Testis (tissue), 3 donors: ENCODE data around the gene TAGLN2. TPM values are rescaled to one million over a fixed set of nuclear protein-coding genes. Genes with fewer than 3 reads are reported as not detected.

Experiments
- DNase-seq: peaks from one replicate; pipeline ENCODE4 v3.0.0-alpha.2; 2019
- H3K27ac ChIP-seq, 2 donors: fragments of 200-600 bp; sonication (generic); one replicate each; pipeline ENCODE4 v1.5.1; 2019
- H3K27me3 ChIP-seq: fragments of 200-600 bp; sonication (generic); one replicate; pipeline ENCODE4 v1.5.1; 2019
- H3K36me3 ChIP-seq: fragments of 200-600 bp; sonication (generic); one replicate; pipeline ENCODE4 v1.5.1; 2017; ENCODE audit warnings: low read depth; ENCODE audit errors: missing control alignments
- H3K4me1 ChIP-seq: fragments of 200-600 bp; sonication (generic); one replicate; pipeline ENCODE4 v1.5.1; 2019
- H3K4me3 ChIP-seq, 2 donors: fragments of 200-600 bp; sonication (generic); one replicate each; pipeline ENCODE4 v1.5.1; 2017 to 2019
- H3K9me3 ChIP-seq: fragments of 200-600 bp; sonication (generic); one replicate; pipeline ENCODE4 v1.5.1; 2017
- POLR2A ChIP-seq: fragments of 450-650 bp; IDR thresholded peaks from one replicate; pipeline ENCODE4 v1.6.1; 2017; ENCODE audit warnings: antibody characterized with exemption, mild to moderate bottlenecking, moderate library complexity
- WGBS, 2 donors: methylation state at CpG; one replicate each; pipeline ENCODE4 v1.1.5; 2018; 5-methylcytosine and 5-hydroxymethylcytosine counted together
- intact Hi-C: fragments of 100-400 bp; cut with DNase I; formaldehyde crosslinking; loops from one replicate; pipeline ENCODE4 v1.15.1; 2023; ENCODE audit warnings: low total_unique reads
- polyA plus RNA-seq: library from polyadenylated mRNA; stranded (reverse); fragments of 350-450 nt; fragmentation: Illumina TruSeq; extraction: RNeasy Lipid Tissue Mini Kit (QIAGEN cat#74804); gene quantifications from one replicate; pipeline ENCODE4 v1.2.3, GENCODE V29; 2014; ENCODE audit warnings: low read depth, low replicate concordance; ENCODE audit not compliant: insufficient read depth
- total RNA-seq, 2 donors: library from RNA; depleted of rRNA; stranded (reverse); fragments of >200 nt; gene quantifications; one replicate each; pipeline ENCODE4 v1.2.3, GENCODE V29; 2016
- TF ChIP-seq, protein P1 (sequence below), 3 experiments: fragments of 450-650 bp in 2 of 3; fragments of 200-600 bp in 1 of 3; sonication (generic) in 1 of 3; IDR thresholded peaks; one replicate each; pipeline ENCODE4 v1.5.1; 2016 to 2019; ENCODE audit warnings: antibody characterized with exemption in 3 of 3, mild to moderate bottlenecking in 2 of 3, moderate library complexity in 1 of 3

Gene TAGLN2
- total and polyA plus RNA-seq, 3 donors from 2014 or later: 204 to 389 (median 305) TPM

DNA sequence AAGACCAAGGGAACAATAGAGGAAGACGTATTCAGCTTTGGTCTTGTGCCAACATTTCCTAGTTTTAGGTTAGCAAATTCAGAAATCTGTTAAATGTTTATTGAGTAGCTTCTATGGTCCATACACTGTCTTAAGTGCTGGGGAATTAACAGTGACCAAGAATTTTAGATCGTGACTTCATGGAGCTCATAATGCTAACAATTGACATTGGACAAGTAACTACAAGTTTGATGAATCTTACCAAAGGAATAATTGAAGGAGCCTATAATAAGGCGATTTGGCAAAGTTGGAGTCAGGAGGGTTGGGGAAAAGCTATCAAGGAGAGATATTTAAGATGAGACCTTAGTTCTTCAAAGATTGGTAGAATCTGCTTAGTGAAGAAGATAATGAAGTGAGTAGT lies 30.1 kb upstream of the TAGLN2 start:
- Histone ChIP-seq H3K4me1 (no peaks in the 10 kb centered on the region), H3K27ac (no peak overlapping the region), H3K9me3 (no peaks in the 10 kb centered on the region), H3K4me3 (no peak overlapping the region), H3K27me3 (no peaks in the 10 kb centered on the region), H3K36me3 (no peaks in the 10 kb centered on the region)
- DNase-seq: no peak
- no peak for TF ChIP-seq POLR2A
- TF ChIP-seq, protein P1, sequence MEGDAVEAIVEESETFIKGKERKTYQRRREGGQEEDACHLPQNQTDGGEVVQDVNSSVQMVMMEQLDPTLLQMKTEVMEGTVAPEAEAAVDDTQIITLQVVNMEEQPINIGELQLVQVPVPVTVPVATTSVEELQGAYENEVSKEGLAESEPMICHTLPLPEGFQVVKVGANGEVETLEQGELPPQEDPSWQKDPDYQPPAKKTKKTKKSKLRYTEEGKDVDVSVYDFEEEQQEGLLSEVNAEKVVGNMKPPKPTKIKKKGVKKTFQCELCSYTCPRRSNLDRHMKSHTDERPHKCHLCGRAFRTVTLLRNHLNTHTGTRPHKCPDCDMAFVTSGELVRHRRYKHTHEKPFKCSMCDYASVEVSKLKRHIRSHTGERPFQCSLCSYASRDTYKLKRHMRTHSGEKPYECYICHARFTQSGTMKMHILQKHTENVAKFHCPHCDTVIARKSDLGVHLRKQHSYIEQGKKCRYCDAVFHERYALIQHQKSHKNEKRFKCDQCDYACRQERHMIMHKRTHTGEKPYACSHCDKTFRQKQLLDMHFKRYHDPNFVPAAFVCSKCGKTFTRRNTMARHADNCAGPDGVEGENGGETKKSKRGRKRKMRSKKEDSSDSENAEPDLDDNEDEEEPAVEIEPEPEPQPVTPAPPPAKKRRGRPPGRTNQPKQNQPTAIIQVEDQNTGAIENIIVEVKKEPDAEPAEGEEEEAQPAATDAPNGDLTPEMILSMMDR (IDR thresholded peaks at IDR 0.05): no peak
- 85 to 93% methylated on average over 3 of the region's 3 CpGs for WGBS, 2 donors
- intact Hi-C loops: no loop called here

DNA sequence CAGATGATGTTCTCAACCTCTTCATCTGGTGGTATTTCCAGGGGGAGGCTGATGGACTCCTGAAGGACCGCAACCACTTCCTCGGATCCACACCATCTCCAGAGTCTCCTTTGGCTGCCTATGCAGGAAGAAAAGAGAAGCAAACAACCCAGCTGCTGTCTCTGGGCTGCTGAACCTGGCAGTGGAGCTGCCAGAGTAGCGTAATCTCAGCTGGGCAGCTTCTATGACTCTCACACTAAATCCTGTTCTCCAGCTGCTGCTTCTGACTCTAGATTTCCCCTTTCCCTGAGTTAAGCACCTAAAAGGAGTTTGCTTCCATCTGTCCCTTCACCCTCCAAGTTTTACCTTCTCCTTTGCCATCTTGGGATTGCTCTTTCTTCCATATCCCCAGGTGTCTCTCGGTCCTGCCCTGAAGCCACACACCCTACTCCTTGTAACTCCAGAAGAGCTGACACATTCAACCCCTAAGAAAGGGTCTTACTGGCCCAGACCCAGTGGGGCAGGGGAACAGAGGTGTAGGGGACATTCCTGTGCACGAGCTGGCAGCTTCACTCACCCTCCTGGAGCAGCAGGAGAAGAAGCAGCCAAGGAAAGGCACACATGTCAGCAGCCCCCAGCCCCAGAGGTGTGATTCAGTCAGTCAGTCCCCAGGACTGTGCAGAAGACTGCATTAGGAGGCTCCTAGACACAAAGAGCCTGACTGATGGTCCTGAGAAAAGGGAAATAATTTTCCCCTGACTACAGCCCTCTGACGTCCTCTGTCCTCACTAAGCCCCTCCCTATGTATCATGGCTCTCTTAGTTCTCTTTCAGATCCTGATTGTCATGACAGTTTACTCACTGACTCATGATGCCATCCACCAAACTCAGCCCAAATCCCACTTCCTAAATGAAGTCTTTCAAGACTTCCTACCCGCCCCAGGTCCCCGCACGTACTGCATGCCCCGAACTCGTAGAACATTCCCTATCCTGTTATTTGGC lies 28.5 kb upstream of the TAGLN2 start, which contains the start of gene SLAMF9:
SLAMF9 (minus strand) TSS at position 702 of the 980 bp plus-strand sequence; CDS start at position 602, 100 bp downstream.
- intact Hi-C loops: no loop called here
- no peak within 1 kb of the TSS for H3K4me3 ChIP-seq
- no peaks in the 10 kb centered on the region for H3K9me3 ChIP-seq
- TF ChIP-seq POLR2A: no peak
- TF ChIP-seq, protein P1 (IDR thresholded peaks at IDR 0.05): no peak
- DNase-seq: no peak
- no peaks in the 10 kb centered on the region for H3K27me3 ChIP-seq
- no peaks in the 10 kb centered on the region for H3K4me1 ChIP-seq
- WGBS, 2 donors: 80 to 82% methylated on average over 11 of the region's 11 CpGs
- no peaks in the 10 kb centered on the region for H3K36me3 ChIP-seq
- H3K27ac ChIP-seq: no peak within 1 kb of the TSS

DNA sequence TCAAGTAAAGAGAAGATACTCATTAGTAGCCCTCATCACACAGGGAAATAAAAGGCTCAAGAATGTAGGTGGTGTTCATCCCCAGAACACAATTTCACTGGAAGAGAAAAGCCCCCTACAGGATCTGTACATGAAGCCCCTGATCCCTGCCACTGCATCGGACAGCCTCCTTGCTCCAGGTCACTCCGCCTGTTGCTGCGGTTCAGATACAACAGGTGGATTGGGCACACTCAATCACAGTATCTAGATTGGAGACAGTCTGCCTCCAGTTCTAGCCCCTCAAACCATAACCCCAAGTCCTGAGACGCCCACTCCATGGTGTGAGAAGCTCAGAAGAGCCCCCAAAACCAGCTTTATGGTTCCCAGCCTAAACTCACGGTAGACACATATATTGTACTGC lies 27.6 kb upstream of the TAGLN2 start:
- WGBS, 2 donors: 89 to 94% methylated on average over 4 to 5 of the region's 5 CpGs
- DNase-seq: no peak
- Histone ChIP-seq H3K27me3 (no peaks in the 10 kb centered on the region), H3K4me1 (no peaks in the 10 kb centered on the region), H3K4me3 (no peak overlapping the region), H3K27ac (no peak overlapping the region), H3K36me3 (no peaks in the 10 kb centered on the region), H3K9me3 (no peaks in the 10 kb centered on the region)
- intact Hi-C loops: no loop called here
- TF ChIP-seq, protein P1 (IDR thresholded peaks at IDR 0.05): no peak
- TF ChIP-seq POLR2A: no peak

DNA sequence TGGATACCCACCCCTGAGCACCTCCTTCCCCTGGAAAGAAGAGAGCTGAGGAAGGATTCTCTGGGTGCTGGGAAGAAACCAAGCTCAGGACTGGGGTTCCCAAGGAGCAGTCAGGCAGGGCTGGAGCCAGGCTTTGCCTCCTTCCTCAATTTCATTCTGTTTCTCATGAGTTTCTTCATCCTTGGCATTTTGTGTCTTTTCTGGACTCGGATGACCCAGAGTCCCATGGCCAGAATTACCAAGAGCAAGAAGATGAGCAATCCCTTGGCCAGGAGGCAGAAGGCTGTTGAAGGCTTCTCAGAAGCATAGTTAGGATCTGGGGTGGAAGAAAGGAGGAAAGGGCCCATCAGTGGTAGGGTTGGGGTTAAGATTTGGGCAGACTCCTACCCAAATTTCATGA lies 26.2 kb upstream of the TAGLN2 start:
- H3K27ac ChIP-seq: no peak overlapping the region
- no peak for DNase-seq
- TF ChIP-seq, protein P1 (IDR thresholded peaks at IDR 0.05): no peak
- TF ChIP-seq POLR2A: no peak
- no peaks in the 10 kb centered on the region for H3K36me3 ChIP-seq
- 73 to 100% methylated on average over 1 of the region's 1 CpG for WGBS, 2 donors
- intact Hi-C loops: no loop called here
- H3K4me3 ChIP-seq: no peak overlapping the region
- no peaks in the 10 kb centered on the region for H3K27me3 ChIP-seq
- H3K9me3 ChIP-seq: no peaks in the 10 kb centered on the region
- no peaks in the 10 kb centered on the region for H3K4me1 ChIP-seq
